Measurements from ENCODE around the gene OPTC.

OPTC gene

GRCh38 chr1:203491664-203492063 lies 2.3 kb upstream of the OPTC start:
- no peak for DNase-seq (ENCODE audit: low read depth in 2 of 2)

- no peak for DNase-seq (ENCODE audit: low read depth in 2 of 2)
Observed at GRCh38 chr1:203492082-203492747, 1.7 kb upstream of the OPTC start.

- DNase-seq (ENCODE audit: low read depth in 2 of 2) = no peak
Observed at GRCh38 chr1:203492748-203493130, 1.2 kb upstream of the OPTC start.

- DNase-seq (ENCODE audit: low read depth in 2 of 2) = no peak
Observed at GRCh38 chr1:203495845-203496244, 1.9 kb downstream of the OPTC start.

GRCh38 chr1:203497269-203497777 lies 3.4 kb downstream of the OPTC start:
- no peak for DNase-seq (ENCODE audit: low read depth in 2 of 2)

- DNase-seq (ENCODE audit: low read depth in 2 of 2) = no peak
Observed at GRCh38 chr1:203499643-203500278, 5.8 kb downstream of the OPTC start.

- DNase-seq (ENCODE audit: low read depth in 2 of 2) = no peak
Observed at GRCh38 chr1:203500279-203500678, 6.3 kb downstream of the OPTC start.

- DNase-seq (ENCODE audit: low read depth in 2 of 2) = no peak
Observed at GRCh38 chr1:203503836-203504235, 9.9 kb downstream of the OPTC start.

GRCh38 chr1:203504400-203505250 lies 10.7 kb downstream of the OPTC start:
- DNase-seq (ENCODE audit: low read depth in 2 of 2) = peak; percentile 54 to 68

- DNase-seq (ENCODE audit: low read depth in 2 of 2) = no peak
Observed at GRCh38 chr1:203505526-203506204, 11.7 kb downstream of the OPTC start.

GRCh38 chr1:203506858-203507626 lies 13.1 kb downstream of the OPTC start:
- DNase-seq (ENCODE audit: low read depth in 2 of 2) = no peak

- no peak for DNase-seq (ENCODE audit: low read depth in 2 of 2)
Observed at GRCh38 chr1:203507759-203508158, 13.8 kb downstream of the OPTC start.

- no peak for DNase-seq (ENCODE audit: low read depth in 2 of 2)
Observed at GRCh38 chr1:203508463-203509073, 14.6 kb downstream of the OPTC start.

GRCh38 chr1:203509135-203509534 lies 15.2 kb downstream of the OPTC start:
- DNase-seq (ENCODE audit: low read depth in 2 of 2) = no peak

GRCh38 chr1:203511513-203511912 lies 17.6 kb downstream of the OPTC start:
- no peak for DNase-seq (ENCODE audit: low read depth in 2 of 2)

- no peak for DNase-seq (ENCODE audit: low read depth in 2 of 2)
Observed at GRCh38 chr1:203511930-203512329, 18.0 kb downstream of the OPTC start.

GRCh38 chr1:203512517-203512847 lies 18.5 kb downstream of the OPTC start:
- DNase-seq (ENCODE audit: low read depth in 2 of 2) = no peak

GRCh38 chr1:203512848-203513584 lies 19.1 kb downstream of the OPTC start:
- peak; percentile 51 to 52 for DNase-seq (ENCODE audit: low read depth in 2 of 2)

GRCh38 chr1:203513585-203514031 lies 19.7 kb downstream of the OPTC start:
- no peak for DNase-seq (ENCODE audit: low read depth in 2 of 2)

- DNase-seq (ENCODE audit: low read depth in 2 of 2) = no peak
Observed at GRCh38 chr1:203516184-203516583, 22.2 kb downstream of the OPTC start.
